GM21526 (cell line): ENCODE data around the gene PLCH1.
"Not testable (repeated sequence)": the region's sequence is repeated elsewhere in the genome, so short reads cannot be mapped to it uniquely, and the experiment has no call there.

Experiments
- ATAC-seq: cut with Tn5 transposase; IDR thresholded peaks from one replicate; pipeline ENCODE4 v1.9.1; 2021; ENCODE audit warnings: moderate library complexity; ENCODE audit not compliant: unreplicated experiment, low FRiP score

The PLCH1 gene

GRCh38 chr3:155617346-155617925 lies 127.4 kb downstream of the PLCH1 start:
- no peak for ATAC-seq

GRCh38 chr3:155615141-155615540 lies 129.7 kb downstream of the PLCH1 start:
- not testable (repeated sequence) for ATAC-seq

- ATAC-seq = not testable (repeated sequence)
These were observed 130.5 kb downstream of the PLCH1 start for GRCh38 chr3:155614410-155614809.

- ATAC-seq = no peak
These were observed 133.4 kb downstream of the PLCH1 start for GRCh38 chr3:155611456-155611855.

GRCh38 chr3:155609586-155609985 lies 135.3 kb downstream of the PLCH1 start:
- ATAC-seq = no peak

GRCh38 chr3:155608228-155608920 lies 136.5 kb downstream of the PLCH1 start:
- no peak for ATAC-seq

GRCh38 chr3:155607761-155608160 lies 137.1 kb downstream of the PLCH1 start:
- no peak for ATAC-seq

- ATAC-seq = no peak
These were observed 139.3 kb downstream of the PLCH1 start for GRCh38 chr3:155605571-155605970.

GRCh38 chr3:155604967-155605366 lies 139.9 kb downstream of the PLCH1 start:
- no peak for ATAC-seq

- ATAC-seq = no peak
These were observed 140.7 kb downstream of the PLCH1 start for GRCh38 chr3:155604126-155604525.

GRCh38 chr3:155603302-155603701 lies 141.6 kb downstream of the PLCH1 start:
- ATAC-seq = no peak

- no peak for ATAC-seq
These were observed 142.6 kb downstream of the PLCH1 start for GRCh38 chr3:155602307-155602706.

- no peak for ATAC-seq
These were observed 146.2 kb downstream of the PLCH1 start for GRCh38 chr3:155598671-155599070.

GRCh38 chr3:155596615-155597014 lies 148.3 kb downstream of the PLCH1 start:
- no peak for ATAC-seq

- ATAC-seq = no peak
These were observed 149.5 kb downstream of the PLCH1 start for GRCh38 chr3:155595371-155595770.

- ATAC-seq = no peak
These were observed 150.2 kb downstream of the PLCH1 start for GRCh38 chr3:155594526-155595187.

GRCh38 chr3:155587581-155587980 lies 157.3 kb downstream of the PLCH1 start:
- no peak for ATAC-seq

GRCh38 chr3:155585384-155585783 lies 159.5 kb downstream of the PLCH1 start:
- no peak for ATAC-seq

GRCh38 chr3:155581579-155581978 lies 163.3 kb downstream of the PLCH1 start:
- ATAC-seq = no peak

GRCh38 chr3:155572085-155572484 lies 172.8 kb downstream of the PLCH1 start:
- no peak for ATAC-seq

- no peak for ATAC-seq
These were observed 176.6 kb downstream of the PLCH1 start for GRCh38 chr3:155568295-155568694.

- no peak for ATAC-seq
These were observed 184.3 kb downstream of the PLCH1 start for GRCh38 chr3:155560594-155560993.
